MM.1S (cell line): ENCODE results near the gene CCDC158.

Experiments
- DNase-seq: peaks from one replicate; pipeline ENCODE4 v3.0.0-alpha.2; 2015
- H2AFZ ChIP-seq: fragments of 300-600 bp; sonication (generic); 2 replicates; pipeline ENCODE4 v1.6.0; 2016; ENCODE audit warnings: antibody characterized with exemption, low read length
- H3F3A ChIP-seq: fragments of 300-600 bp; sonication (generic); 2 replicates; pipeline ENCODE4 v1.6.1; 2016; ENCODE audit warnings: mild to moderate bottlenecking, antibody characterized with exemption, low read length, moderate library complexity, mixed read lengths; ENCODE audit not compliant: insufficient read depth
- H3K27ac ChIP-seq: fragments of 300-600 bp; sonication (generic); 2 replicates; pipeline ENCODE4 v1.5.1; 2016; ENCODE audit warnings: mild to moderate bottlenecking, low read length
- H3K27me3 ChIP-seq: fragments of 300-600 bp; sonication (generic); replicated peaks from 2 replicates; pipeline ENCODE4 v1.6.0; 2016; ENCODE audit warnings: low read length; ENCODE audit not compliant: insufficient read depth
- H3K36me3 ChIP-seq: fragments of 300-600 bp; sonication (generic); replicated peaks from 2 replicates; pipeline ENCODE4 v1.6.1; 2016; ENCODE audit warnings: mild to moderate bottlenecking, low read length, mixed read lengths; ENCODE audit not compliant: insufficient read depth
- H3K4me1 ChIP-seq: fragments of 300-600 bp; sonication (generic); 2 replicates; pipeline ENCODE4 v1.6.1; 2016; ENCODE audit warnings: low read length, mixed read lengths
- H3K4me2 ChIP-seq: fragments of 300-600 bp; sonication (generic); 2 replicates; pipeline ENCODE4 v1.6.0; 2016; ENCODE audit warnings: low read depth, low read length
- H3K4me3 ChIP-seq: fragments of 300-600 bp; sonication (generic); 2 replicates; pipeline ENCODE4 v1.5.1; 2016; ENCODE audit warnings: low read length, mixed read lengths
- H3K79me2 ChIP-seq: fragments of 300-600 bp; sonication (generic); 2 replicates; pipeline ENCODE4 v1.6.1; 2016; ENCODE audit warnings: mixed run types, low read length, mixed read lengths
- H3K9ac ChIP-seq: fragments of 300-600 bp; sonication (generic); 2 replicates; pipeline ENCODE4 v1.6.1; 2016; ENCODE audit warnings: low read length, mixed read lengths
- H3K9me2 ChIP-seq: fragments of 300-600 bp; sonication (generic); replicated peaks from 2 replicates; pipeline ENCODE4 v1.6.1; 2016; ENCODE audit warnings: mild to moderate bottlenecking, low read length, mixed read lengths; ENCODE audit not compliant: insufficient read depth
- H3K9me3 ChIP-seq: fragments of 300-600 bp; sonication (generic); replicated peaks from 2 replicates; pipeline ENCODE4 v1.6.1; 2016; ENCODE audit warnings: mild to moderate bottlenecking, low read length, mixed read lengths; ENCODE audit not compliant: insufficient read depth
- H4K20me1 ChIP-seq: fragments of 300-600 bp; sonication (generic); 2 replicates; pipeline ENCODE4 v1.6.1; 2016; ENCODE audit warnings: mild to moderate bottlenecking, low read length, moderate library complexity, mixed read lengths; ENCODE audit not compliant: insufficient read depth
- CTCF ChIP-seq: fragments of 300-600 bp; sonication (generic); IDR thresholded peaks from 2 replicates; pipeline ENCODE4 v1.5.1; 2016; ENCODE audit warnings: antibody characterized with exemption, low read length, mixed read lengths
- EZH2 ChIP-seq: fragments of 300-600 bp; sonication (generic); optimal IDR thresholded peaks from 2 replicates; pipeline ENCODE3; 2017; ENCODE audit warnings: low read depth, mild to moderate bottlenecking, antibody characterized with exemption, low read length, mixed read lengths
- EZH2phosphoT487 ChIP-seq: fragments of 300-600 bp; sonication (generic); IDR thresholded peaks from 2 replicates; pipeline ENCODE4 v1.6.1; 2018; ENCODE audit warnings: antibody characterized with exemption, low read length

The CCDC158 gene

DNA sequence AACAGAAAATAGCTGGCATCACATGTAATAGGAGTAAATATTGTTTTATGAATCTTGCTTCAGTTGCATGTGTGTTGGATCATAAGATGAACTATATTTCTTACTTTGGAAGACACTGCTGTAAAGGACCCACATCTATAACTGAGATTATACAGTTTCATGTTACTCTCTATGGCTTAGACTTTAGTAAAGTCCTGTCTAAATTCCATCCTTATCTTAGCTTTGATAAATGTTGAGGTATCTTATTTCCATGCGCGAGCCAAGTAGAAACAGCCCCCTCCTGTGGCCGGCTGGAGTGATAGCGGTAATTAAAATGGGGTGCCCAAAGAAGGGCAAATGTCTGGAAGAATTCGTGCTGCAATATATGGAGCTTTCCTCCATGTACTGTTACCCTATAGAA lies 43.0 kb downstream of the CCDC158 start:
- H3K79me2 ChIP-seq: no peaks in the 10 kb centered on the region
- peaks cover 12% of the 10 kb centered on the region for H3K4me1 ChIP-seq
- no peaks in the 10 kb centered on the region for H3K27me3 ChIP-seq
- H3K9me3 ChIP-seq: no peaks in the 10 kb centered on the region
- peak; percentile 68 for DNase-seq
- no peak overlapping the region for H3K9ac ChIP-seq
- H3K4me2 ChIP-seq: no peak overlapping the region; the same call in 1 of the 2 replicates
- no peak for TF ChIP-seq EZH2phosphoT487
- TF ChIP-seq CTCF: peak; percentile 83
- TF ChIP-seq EZH2: no peak
- H2AFZ ChIP-seq: no peak overlapping the region
- no peak overlapping the region for H3K4me3 ChIP-seq
- no peaks in the 10 kb centered on the region for H3K36me3 ChIP-seq
- no peaks in the 10 kb centered on the region for H3K9me2 ChIP-seq
- no peak overlapping the region for H3K27ac ChIP-seq
- no peaks in the 10 kb centered on the region for H3F3A ChIP-seq
- no peaks in the 10 kb centered on the region for H4K20me1 ChIP-seq

DNA sequence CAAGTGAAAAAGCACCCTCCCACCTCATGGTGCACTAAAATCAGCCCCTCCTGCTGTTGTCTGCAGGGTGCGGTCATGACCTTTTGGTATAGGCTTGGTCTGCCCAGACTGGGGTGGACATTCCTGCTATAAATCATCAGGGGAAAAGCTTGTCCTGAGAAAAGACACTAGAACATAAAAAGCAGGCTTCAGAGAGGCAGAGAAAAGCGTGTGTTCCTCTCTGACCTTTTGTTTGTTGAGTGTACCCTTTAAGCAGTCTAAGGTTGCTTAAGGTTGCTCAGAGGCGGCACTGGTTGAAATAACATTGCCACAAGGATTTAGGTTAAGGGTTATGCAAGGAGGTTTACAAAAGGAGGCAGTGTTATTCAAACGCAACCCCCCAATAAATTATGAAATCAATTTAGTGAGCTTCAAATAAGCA lies 43.5 kb downstream of the CCDC158 start:
- H3K79me2 ChIP-seq: no peaks in the 10 kb centered on the region
- H3K9me3 ChIP-seq: no peaks in the 10 kb centered on the region
- no peak overlapping the region for H3K27ac ChIP-seq
- no peak overlapping the region for H3K4me2 ChIP-seq
- H3K4me3 ChIP-seq: no peak overlapping the region
- H3K36me3 ChIP-seq: no peaks in the 10 kb centered on the region
- H3F3A ChIP-seq: no peaks in the 10 kb centered on the region
- no peaks in the 10 kb centered on the region for H4K20me1 ChIP-seq
- H3K9me2 ChIP-seq: no peaks in the 10 kb centered on the region
- H3K4me1 ChIP-seq: peaks cover 11% of the 10 kb centered on the region; the same call in 1 of the 2 replicates
- no peak overlapping the region for H3K9ac ChIP-seq
- no peak overlapping the region for H2AFZ ChIP-seq
- no peak for TF ChIP-seq EZH2phosphoT487
- TF ChIP-seq EZH2: no peak
- TF ChIP-seq CTCF: no peak
- DNase-seq: no peak
- H3K27me3 ChIP-seq: no peaks in the 10 kb centered on the region

DNA sequence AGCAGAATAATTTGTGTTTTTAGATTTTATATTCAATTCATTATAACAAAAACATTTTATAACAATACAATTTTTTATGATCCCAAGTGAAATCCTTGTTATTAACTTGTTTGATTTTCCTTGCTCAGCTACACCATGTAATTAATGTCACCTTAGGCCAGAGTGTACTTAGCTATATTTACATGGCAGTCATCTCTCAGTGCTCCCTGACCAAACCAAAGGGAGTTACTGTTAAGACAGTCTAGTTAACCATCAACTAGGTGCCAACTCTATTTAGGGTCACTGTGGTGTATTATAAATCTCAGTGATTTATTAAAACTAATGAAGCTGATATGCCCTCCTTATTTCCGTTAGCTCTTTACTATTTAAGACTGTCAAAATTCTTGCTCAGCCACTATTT lies 44.4 kb downstream of the CCDC158 start:
- no peak for DNase-seq
- Histone ChIP-seq H3K9ac (no peak overlapping the region), H3K79me2 (no peaks in the 10 kb centered on the region), H4K20me1 (no peaks in the 10 kb centered on the region), H3K27me3 (no peaks in the 10 kb centered on the region), H2AFZ (no peak overlapping the region), H3K4me1 (peaks cover 11% of the 10 kb centered on the region; the same call in 1 of the 2 replicates), H3F3A (no peaks in the 10 kb centered on the region), H3K9me2 (no peaks in the 10 kb centered on the region), H3K9me3 (no peaks in the 10 kb centered on the region), H3K27ac (no peak overlapping the region), H3K4me3 (no peak overlapping the region), H3K4me2 (no peak overlapping the region), H3K36me3 (no peaks in the 10 kb centered on the region)
- TF ChIP-seq CTCF (no peak), EZH2 (no peak)
